GM19468 (cell line): ENCODE data around the gene OR4M2.
"Not testable (repeated sequence)": the region's sequence is repeated elsewhere in the genome, so short reads cannot be mapped to it uniquely, and the experiment has no call there.

Experiments used
- ATAC-seq: cut with Tn5 transposase; IDR thresholded peaks from one replicate; pipeline ENCODE4 v1.9.1; 2021; ENCODE audit warnings: mild to moderate bottlenecking, moderate library complexity, moderate number of reproducible peaks; ENCODE audit not compliant: unreplicated experiment; ENCODE audit errors: extremely low read depth

Gene OR4M2, protein sequence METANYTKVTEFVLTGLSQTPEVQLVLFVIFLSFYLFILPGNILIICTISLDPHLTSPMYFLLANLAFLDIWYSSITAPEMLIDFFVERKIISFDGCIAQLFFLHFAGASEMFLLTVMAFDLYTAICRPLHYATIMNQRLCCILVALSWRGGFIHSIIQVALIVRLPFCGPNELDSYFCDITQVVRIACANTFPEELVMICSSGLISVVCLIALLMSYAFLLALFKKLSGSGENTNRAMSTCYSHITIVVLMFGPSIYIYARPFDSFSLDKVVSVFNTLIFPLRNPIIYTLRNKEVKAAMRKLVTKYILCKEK

DNA sequence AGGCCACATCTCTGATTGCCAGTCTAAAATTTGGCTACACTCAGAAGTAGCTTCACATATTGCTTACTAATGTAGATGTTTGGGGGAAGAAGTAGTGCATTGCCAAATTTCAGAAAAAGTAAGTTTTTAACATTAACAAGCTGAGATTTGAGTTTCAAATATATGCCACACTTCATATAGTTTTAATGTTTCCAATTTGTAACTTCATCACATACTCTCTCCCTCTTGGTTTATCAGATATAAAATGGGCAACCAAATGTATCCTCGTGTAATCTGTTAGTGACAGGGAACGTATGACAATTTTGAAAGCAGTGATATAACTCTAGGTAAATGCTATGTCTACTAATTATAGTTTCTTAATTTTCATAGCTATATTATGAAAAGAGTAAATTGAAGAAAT, at the start of gene OR4M2:
Gene OR4M2, plus strand, starts transcription at position 301 of the 400 bp plus-strand sequence. Its CDS starts 98 bp downstream, at position 399.
- ATAC-seq: not testable (repeated sequence)

DNA sequence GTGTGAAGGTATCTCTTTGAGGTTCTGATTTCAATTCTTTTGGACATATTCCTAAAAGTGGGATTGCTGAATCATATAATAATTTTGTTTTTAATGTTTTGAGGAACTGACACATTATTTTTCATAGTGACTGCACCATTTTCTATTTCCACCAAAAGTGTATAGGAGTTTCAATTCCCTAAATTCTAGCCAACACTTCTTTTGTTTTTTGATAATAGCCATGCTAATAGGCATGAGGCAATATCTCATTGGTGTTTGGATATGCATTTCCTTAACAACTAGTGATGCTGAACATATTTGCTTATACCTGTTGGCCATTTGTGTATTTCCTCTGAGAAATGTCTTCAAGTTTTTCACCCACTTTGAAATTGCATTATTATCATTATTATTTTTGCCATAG, 11.1 kb upstream of the OR4M2 start:
- not testable (repeated sequence) for ATAC-seq

DNA sequence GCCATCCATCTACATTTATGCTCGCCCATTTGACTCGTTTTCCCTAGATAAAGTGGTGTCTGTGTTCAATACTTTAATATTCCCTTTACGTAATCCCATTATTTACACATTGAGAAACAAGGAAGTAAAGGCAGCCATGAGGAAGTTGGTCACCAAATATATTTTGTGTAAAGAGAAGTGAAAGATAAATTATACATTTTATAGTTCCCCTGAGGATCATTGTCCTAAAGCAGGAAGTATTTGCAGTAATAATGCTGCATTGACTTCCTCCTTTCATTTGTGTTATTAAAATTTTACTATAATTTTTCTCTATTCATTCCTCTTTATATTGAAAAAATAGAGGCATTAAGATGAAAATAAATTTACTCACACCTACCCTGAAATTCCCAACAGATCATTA, 1.1 kb downstream of the OR4M2 start:
- ATAC-seq: not testable (repeated sequence)

DNA sequence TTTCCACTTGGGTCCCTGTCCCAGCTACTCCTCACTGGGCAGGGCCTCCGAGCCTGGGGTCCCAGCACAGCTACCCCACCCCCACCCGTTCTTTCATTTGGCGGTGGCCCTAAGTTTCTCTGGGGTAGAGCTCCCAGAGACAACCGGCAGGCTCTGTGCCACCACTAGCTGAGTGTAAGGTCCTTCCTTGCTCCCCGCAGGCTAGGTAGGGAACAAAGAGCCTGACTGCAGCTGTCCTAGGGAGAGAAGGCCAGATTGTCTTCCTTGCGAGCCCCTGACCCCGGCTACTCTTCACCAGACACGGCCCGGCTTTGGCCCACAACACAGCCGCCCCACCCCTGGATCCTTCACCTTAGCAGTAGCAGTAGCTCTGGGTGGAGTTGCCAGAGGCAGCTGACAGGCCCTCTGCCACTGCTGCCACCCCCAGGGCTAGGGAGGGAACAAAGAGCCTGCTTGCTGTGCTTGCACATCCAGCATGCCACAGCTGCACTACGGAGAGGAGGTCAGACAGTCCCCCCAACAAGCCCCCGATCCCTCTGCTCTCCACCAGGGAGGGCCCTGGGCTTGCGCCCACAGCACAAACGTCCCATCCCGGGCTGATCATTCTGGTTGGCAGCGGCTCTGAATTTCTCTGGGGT, 18.4 kb downstream of the OR4M2 start:
- ATAC-seq: not testable (repeated sequence)

DNA sequence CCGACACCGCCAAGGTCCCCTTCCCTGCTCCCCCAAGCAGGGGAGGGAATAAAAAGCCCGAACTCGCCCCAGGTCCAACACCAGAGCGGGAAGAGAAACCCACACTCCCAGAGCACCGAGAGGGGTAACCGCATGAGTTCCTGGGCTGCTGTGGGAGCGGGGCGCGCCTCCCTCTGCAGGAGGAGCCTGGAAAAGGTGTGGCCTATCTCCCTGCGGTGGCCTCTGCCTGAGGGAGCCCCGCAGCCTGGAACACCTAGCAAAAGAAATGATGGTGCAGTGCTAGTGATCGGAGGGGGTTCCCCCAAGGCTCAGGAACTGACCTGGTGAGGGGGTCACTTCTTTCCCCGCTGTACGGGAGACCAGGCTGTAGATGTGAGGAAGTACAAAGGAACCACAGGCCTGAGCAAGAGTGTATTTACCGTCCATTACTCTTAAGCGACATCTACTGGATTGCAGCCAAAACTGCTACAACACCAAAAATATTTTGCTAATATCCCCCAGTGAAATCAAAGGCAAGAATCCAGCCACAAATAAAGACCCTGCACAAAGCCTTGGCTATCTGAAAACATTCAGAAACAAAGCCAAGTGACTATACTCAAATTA, 19.1 kb downstream of the OR4M2 start:
- peak; percentile 47 for ATAC-seq

DNA sequence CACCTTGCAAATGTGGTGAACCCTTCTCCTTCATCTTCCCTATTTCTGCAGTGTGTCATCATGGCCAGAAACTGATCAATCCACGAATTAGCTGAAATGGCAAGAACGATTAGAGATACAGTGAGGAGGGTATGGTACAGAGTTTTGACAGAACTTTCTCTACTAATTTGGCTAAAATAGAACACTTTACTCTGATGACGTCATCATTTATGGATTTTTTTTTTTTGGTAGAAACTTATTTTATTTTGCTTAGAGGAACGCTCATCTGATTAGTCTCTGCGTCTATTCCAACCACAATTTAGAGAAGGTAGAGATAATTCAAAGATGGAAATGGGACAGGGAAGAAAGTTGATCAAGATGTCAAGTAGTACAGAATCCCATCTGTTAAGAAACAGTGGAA, 41.7 kb downstream of the OR4M2 start:
- not testable (repeated sequence) for ATAC-seq
